Pancreas (tissue), 10 donors: ENCODE measurements around the gene MPZL3. TPM values are rescaled to one million over a fixed set of nuclear protein-coding genes. Genes with fewer than 3 reads are reported as not detected.

Source experiments
- ATAC-seq, 4 donors: fragments of 200-7000 bp; cut with Tn5 transposase; one replicate each; pipeline versions ENCODE4 v1.8.0 to v1.9.1; 2020; ENCODE audit warnings: mild to moderate bottlenecking in 4 of 4, moderate library complexity in 4 of 4
- DNase-seq, 6 donors: peaks; one replicate each; pipeline ENCODE4 v3.0.0-alpha.2; 2020
- FAIRE-seq: peaks from 2 replicates; lab custom pipeline; 2012; peaks lifted over from hg19 to GRCh38; lab: Jason Lieb, UNC
- H3K27ac ChIP-seq, 4 donors: fragments of 200-600 bp; sonication (generic); 1 replicate in 3 of 4; 2 replicates in 1 of 4; pipeline versions ENCODE4 v1.5.0 to v1.8.0; 2020
- H3K27me3 ChIP-seq, 4 donors: fragments of 200-600 bp; one replicate each; pipeline ENCODE4 v1.8.0; 2021
- H3K36me3 ChIP-seq, 3 donors: fragments of 200-600 bp; sonication (generic) in 1 of 3; one replicate each; pipeline versions ENCODE4 v1.5.0 to v1.8.0; 2020 to 2021
- H3K4me1 ChIP-seq, 3 donors: fragments of 200-600 bp; one replicate each; pipeline ENCODE4 v1.8.0; 2021
- H3K4me3 ChIP-seq, 4 donors: fragments of 200-600 bp; sonication (generic) in 2 of 4; one replicate each; pipeline versions ENCODE4 v1.5.0 to v1.8.0; 2020 to 2021
- H3K9me3 ChIP-seq, 4 donors: fragments of 200-600 bp; one replicate each; pipeline ENCODE4 v1.8.0; 2021
- WGBS, 2 donors: extraction: QIAGEN DNeasy Blood & Tissue Kit; methylation state at CpG; one replicate each; pipeline ENCODE4 v1.1.7; 2013; 5-methylcytosine and 5-hydroxymethylcytosine counted together
- intact Hi-C, 3 donors: fragments of 100-400 bp; cut with DNase I; formaldehyde crosslinking; loops; one replicate each; pipeline versions ENCODE4 v1.11.1 to v1.14.2; 2022
- polyA plus RNA-seq, 2 donors: library from polyadenylated mRNA; stranded (reverse); fragments of 200-250 nt; gene quantifications; one replicate each; pipeline ENCODE4 v1.2.3, GENCODE V29; 2013
- total RNA-seq, 6 donors: library from RNA; stranded (reverse); fragmentation: NEBNext Ultra II Directional in 4 of 6; extraction: Animal tissue kit (Norgen Biotek cat#: 25700) in 4 of 6; gene quantifications; one replicate each; pipeline versions ENCODE4 v1.2.1 to v1.2.4, GENCODE V29; 2021 to 2023
- TF ChIP-seq, protein P1 (sequence below), 4 donors: fragments of 200-600 bp; sonication (generic) in 3 of 4; IDR thresholded peaks; one replicate each; pipeline versions ENCODE4 v1.5.0 to v1.8.0; 2021; ENCODE audit warnings: antibody characterized with exemption in 4 of 4
- donor health status: healthy with polysubstance abuse.
- donor health status: DM: no; HTN: no; CAD: no; lungs with moderate emphysema.
- donor health status: DM: no; HTN: no; CAD: no.
- donor health status: control.
- donor health status: control.
- donor health status: Bipolar disorder and iron deficiency.
- donor health status: DM: yes; HTN: yes; CAD: no.
- donor health status: DM: no; HTN: no; CAD: no.
- donor health status: DM: no; HTN: no; CAD: no.
- donor health status: DM: yes; HTN: yes; CAD: no.

Gene MPZL3
- total and polyA plus RNA-seq, 8 donors, result 3.8 to 8.0 (median 5.2) TPM

GRCh38 chr11:118294053-118294452 lies 41.9 kb upstream of the MPZL3 start:
- no peak for ATAC-seq
- DNase-seq, result no peak
- Histone ChIP-seq H3K4me1 (no peaks in the 10 kb centered on the region), H3K27me3 (peaks cover 0 to 7% (median 0%) of the 10 kb centered on the region in 4 donors), H3K27ac (no peak overlapping the region), H3K36me3 (no peaks in the 10 kb centered on the region), H3K4me3 (no peak overlapping the region), H3K9me3 (no peaks in the 10 kb centered on the region)
- 77 to 93% methylated on average over 2 of the region's 2 CpGs for WGBS, 2 donors
- intact Hi-C loops, result loop anchor here in 1 of 3 donors (10.0 kb wide), 1 partner anchor 191 kb away; no protein-coding TSS in a partner anchor
- TF ChIP-seq, protein P1, sequence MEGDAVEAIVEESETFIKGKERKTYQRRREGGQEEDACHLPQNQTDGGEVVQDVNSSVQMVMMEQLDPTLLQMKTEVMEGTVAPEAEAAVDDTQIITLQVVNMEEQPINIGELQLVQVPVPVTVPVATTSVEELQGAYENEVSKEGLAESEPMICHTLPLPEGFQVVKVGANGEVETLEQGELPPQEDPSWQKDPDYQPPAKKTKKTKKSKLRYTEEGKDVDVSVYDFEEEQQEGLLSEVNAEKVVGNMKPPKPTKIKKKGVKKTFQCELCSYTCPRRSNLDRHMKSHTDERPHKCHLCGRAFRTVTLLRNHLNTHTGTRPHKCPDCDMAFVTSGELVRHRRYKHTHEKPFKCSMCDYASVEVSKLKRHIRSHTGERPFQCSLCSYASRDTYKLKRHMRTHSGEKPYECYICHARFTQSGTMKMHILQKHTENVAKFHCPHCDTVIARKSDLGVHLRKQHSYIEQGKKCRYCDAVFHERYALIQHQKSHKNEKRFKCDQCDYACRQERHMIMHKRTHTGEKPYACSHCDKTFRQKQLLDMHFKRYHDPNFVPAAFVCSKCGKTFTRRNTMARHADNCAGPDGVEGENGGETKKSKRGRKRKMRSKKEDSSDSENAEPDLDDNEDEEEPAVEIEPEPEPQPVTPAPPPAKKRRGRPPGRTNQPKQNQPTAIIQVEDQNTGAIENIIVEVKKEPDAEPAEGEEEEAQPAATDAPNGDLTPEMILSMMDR (IDR thresholded peaks at IDR 0.05), result no peak
- FAIRE-seq, result no peak

DNA sequence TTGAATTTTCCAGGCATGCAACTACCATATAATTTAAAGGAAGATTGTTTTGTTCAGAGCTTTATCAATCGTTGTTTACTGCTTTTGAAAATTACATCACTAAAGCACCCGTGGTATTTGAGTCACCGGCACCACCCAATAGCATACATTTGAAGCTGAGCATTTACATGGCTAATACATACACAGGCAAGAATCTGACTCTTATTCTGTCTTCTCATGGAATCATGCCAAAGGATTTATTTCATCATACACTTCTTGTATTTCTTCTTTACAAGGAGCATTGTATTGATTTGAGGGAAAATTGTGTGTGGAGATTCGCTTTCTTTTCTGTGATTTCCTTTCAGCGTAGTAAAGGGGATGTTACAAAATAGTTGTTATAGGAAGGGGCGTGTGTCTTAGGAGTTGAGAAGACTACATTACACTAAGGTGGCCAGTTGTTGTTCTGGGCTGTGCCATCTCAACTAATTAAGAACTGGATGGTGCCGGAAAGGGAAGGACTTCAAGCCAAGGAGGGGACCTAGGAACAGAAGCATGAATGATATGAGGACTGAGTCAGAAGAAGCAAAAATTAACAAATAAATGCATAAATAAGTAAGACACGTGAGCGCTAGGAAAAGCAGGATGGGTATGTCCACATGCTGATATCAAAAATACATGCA lies 39.4 kb upstream of the MPZL3 start:
- Histone ChIP-seq H3K4me1 (no peaks in the 10 kb centered on the region), H3K4me3 (no peak overlapping the region), H3K9me3 (no peaks in the 10 kb centered on the region), H3K27ac (no peak overlapping the region), H3K27me3 (peaks cover 0 to 7% (median 1%) of the 10 kb centered on the region in 4 donors), H3K36me3 (no peaks in the 10 kb centered on the region)
- 49 to 70% methylated on average over 9 of the region's 9 CpGs for WGBS, 2 donors
- intact Hi-C loops, result loop anchor here in 1 of 3 donors (10.0 kb wide), 1 partner anchor 193 kb away; no protein-coding TSS in a partner anchor
- TF ChIP-seq, protein P1 (IDR thresholded peaks at IDR 0.05), result no peak
- DNase-seq, result no peak
- no peak for FAIRE-seq
- ATAC-seq, result peak in 1 of 4 donors; percentile 23

DNA sequence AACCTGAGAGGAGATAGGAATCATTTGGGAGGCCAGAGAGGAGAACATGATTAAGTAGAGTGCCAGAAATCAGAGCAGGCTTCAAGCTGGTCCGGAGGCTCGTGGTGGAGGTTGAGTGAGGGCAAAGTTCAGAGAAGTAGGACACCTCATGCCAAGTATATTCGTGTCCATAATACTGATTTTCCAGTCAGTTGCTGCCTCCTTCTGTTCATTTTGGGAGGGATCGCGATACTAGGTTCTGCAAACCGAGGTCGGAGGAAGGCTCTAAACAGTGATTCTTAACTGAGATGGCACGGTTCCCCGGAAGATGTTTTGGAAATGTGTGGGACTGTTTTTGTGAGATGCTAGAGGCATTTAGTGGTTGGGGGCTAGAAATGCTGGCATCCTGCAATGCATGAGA lies 38.8 kb upstream of the MPZL3 start:
- intact Hi-C loops, result loop anchor here in 1 of 3 donors (10.0 kb wide), 1 partner anchor 194 kb away; no protein-coding TSS in a partner anchor
- TF ChIP-seq, protein P1 (IDR thresholded peaks at IDR 0.05), result peak in 3 of 4 donors; percentile 27 to 32 (median 32)
- FAIRE-seq, result no peak
- Histone ChIP-seq H3K27ac (no peak overlapping the region), H3K36me3 (no peaks in the 10 kb centered on the region), H3K4me3 (no peak overlapping the region), H3K9me3 (no peaks in the 10 kb centered on the region), H3K4me1 (no peaks in the 10 kb centered on the region), H3K27me3 (peaks cover 0 to 7% (median 1%) of the 10 kb centered on the region in 4 donors)
- 4 to 8% methylated on average over 9 of the region's 9 CpGs for WGBS, 2 donors
- ATAC-seq, result peak; percentile 83 to 97 (median 94)
- peak in 3 of 6 donors; percentile 37 to 61 (median 49) for DNase-seq

DNA sequence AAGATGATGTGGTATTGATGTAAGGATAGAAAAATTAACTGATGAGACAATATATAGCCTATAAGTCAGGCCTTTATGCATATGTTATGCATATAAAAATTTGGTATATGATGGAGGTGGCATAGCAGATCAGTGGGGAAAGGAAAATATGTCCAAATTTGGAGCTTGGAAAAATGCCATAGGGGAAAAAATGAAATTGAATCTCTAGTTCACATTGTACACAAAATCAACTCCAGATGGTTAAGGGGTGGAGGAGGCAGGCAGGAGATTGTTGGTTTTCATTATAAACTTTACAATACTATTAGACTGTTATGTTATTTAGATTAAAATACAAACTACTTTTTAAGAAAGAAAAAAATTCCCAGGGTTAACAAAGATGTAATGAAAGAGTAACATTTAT lies 37.2 kb upstream of the MPZL3 start:
- Histone ChIP-seq H3K9me3 (no peaks in the 10 kb centered on the region), H3K36me3 (no peaks in the 10 kb centered on the region), H3K4me1 (no peaks in the 10 kb centered on the region), H3K27ac (no peak overlapping the region), H3K4me3 (no peak overlapping the region), H3K27me3 (peaks cover 0 to 4% (median 1%) of the 10 kb centered on the region in 4 donors)
- no peak for FAIRE-seq
- TF ChIP-seq, protein P1 (IDR thresholded peaks at IDR 0.05), result no peak
- ATAC-seq, result no peak
- intact Hi-C loops, result loop anchor here in 1 of 3 donors (5.0 to 10.0 kb wide), 2 partner anchors 85 to 142 kb away; no protein-coding TSS in a partner anchor
- no peak for DNase-seq

- 88 to 96% methylated on average over 1 of the region's 1 CpG for WGBS, 2 donors
- H3K36me3 ChIP-seq, result no peaks in the 10 kb centered on the region
- TF ChIP-seq, protein P1 (IDR thresholded peaks at IDR 0.05), result no peak
- H3K4me3 ChIP-seq, result no peak overlapping the region
- FAIRE-seq (no peak), ATAC-seq (no peak), DNase-seq (no peak)
- intact Hi-C loops, result loop anchor here in 1 of 3 donors (5.0 to 10.0 kb wide), 2 partner anchors 82 to 140 kb away; no protein-coding TSS in a partner anchor
- no peaks in the 10 kb centered on the region for H3K9me3 ChIP-seq
- no peaks in the 10 kb centered on the region for H3K4me1 ChIP-seq
- no peak overlapping the region for H3K27ac ChIP-seq
- peaks cover 0 to 3% (median under 1%) of the 10 kb centered on the region in 4 donors for H3K27me3 ChIP-seq
These were observed 34.8 kb upstream of the MPZL3 start for GRCh38 chr11:118287006-118287405.
